Measurements from ENCODE around the gene TJP3.

TJP3 gene

DNA sequence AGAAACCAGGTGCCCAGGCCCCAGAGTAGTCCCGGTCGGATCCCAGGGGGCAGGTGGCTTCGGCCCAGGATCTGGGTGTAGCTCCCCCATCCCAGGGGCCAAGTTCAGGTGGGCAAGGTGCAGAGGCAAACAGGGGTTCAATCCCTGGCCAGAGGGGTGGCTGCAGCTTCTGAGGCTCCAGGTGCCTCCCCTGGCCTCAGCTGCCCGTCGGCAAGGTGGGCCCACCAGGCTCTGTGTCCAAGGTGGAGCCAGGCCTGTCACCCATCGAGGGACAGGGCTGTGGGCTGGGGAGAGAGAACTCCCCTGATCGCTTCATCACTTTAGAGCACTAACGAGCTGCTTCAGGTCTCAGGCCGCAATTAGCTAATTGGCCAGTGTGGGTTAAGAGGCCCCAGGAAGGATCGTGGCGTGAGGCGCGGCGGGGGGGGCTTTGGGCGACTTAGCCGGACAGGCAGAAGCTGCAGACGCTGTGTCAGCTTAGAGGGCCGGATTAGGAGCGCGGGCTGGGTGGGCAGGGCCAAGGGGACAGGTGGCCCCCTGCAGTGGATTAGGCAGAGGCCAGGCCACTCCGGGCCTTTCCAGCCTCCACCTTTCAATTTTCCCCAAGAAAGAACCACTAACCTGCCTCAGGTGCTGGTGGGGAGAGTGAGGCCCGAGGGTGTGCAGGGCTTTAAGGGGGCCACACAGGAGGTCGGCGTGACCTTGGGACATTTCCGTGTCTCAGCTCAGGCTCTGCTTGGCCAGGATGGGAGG, 66.6 kb downstream of the TJP3 start:
- DNase-seq (ENCODE audit: low read depth): no peak
- TF ChIP-seq, protein P1, sequence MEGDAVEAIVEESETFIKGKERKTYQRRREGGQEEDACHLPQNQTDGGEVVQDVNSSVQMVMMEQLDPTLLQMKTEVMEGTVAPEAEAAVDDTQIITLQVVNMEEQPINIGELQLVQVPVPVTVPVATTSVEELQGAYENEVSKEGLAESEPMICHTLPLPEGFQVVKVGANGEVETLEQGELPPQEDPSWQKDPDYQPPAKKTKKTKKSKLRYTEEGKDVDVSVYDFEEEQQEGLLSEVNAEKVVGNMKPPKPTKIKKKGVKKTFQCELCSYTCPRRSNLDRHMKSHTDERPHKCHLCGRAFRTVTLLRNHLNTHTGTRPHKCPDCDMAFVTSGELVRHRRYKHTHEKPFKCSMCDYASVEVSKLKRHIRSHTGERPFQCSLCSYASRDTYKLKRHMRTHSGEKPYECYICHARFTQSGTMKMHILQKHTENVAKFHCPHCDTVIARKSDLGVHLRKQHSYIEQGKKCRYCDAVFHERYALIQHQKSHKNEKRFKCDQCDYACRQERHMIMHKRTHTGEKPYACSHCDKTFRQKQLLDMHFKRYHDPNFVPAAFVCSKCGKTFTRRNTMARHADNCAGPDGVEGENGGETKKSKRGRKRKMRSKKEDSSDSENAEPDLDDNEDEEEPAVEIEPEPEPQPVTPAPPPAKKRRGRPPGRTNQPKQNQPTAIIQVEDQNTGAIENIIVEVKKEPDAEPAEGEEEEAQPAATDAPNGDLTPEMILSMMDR (conservative IDR thresholded peaks at IDR 0.05; ENCODE audit: control insufficient read depth, insufficient read depth, low read depth, low read length): no peak
- H3K4me3 ChIP-seq (ENCODE audit: control insufficient read depth, low read depth, low read length): no peak overlapping the region

DNA sequence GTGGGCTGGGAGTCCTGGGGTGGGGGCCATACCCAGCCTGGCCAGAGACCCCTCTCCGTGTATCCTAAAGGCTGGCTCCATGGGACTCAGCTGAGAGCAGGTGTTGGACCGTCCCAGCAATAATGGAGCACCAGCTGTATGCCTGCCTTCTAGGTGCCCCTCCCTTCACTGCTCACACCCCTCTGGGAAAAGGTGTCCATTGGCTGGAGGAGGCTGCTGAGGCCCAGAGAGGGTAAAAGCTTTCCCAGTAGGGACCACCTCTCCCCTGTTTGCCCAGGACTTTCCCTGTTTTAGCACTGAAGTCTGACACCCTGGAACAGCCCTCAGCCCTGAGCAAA, 67.2 kb downstream of the TJP3 start:
- no peak for DNase-seq (ENCODE audit: low read depth)
- no peak overlapping the region for H3K4me3 ChIP-seq (ENCODE audit: control insufficient read depth, low read depth, low read length)
- TF ChIP-seq, protein P1 (conservative IDR thresholded peaks at IDR 0.05; ENCODE audit: control insufficient read depth, insufficient read depth, low read depth, low read length): no peak

DNA sequence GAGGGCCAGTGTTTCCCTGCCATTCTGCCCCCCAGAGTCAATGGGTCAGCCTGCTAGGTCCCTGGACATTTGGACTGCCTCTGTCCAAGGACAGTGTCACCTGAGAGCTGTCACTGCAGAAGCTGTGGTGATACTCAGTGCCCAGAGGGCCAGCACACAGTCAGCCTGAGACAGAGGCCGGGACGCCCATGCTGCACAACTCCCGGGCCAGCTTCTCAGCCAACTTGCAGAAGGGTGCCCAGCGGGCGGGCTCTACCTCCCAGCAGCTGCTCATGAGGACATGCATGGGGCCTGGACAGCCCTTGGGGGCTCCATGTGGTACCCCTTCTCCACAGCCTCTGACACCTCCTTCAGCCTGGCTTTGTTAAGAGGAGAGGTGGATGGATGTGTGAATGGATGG, 67.6 kb downstream of the TJP3 start:
- DNase-seq (ENCODE audit: low read depth): no peak
- no peak overlapping the region for H3K4me3 ChIP-seq (ENCODE audit: control insufficient read depth, low read depth, low read length)
- TF ChIP-seq, protein P1 (conservative IDR thresholded peaks at IDR 0.05; ENCODE audit: control insufficient read depth, insufficient read depth, low read depth, low read length): no peak

DNA sequence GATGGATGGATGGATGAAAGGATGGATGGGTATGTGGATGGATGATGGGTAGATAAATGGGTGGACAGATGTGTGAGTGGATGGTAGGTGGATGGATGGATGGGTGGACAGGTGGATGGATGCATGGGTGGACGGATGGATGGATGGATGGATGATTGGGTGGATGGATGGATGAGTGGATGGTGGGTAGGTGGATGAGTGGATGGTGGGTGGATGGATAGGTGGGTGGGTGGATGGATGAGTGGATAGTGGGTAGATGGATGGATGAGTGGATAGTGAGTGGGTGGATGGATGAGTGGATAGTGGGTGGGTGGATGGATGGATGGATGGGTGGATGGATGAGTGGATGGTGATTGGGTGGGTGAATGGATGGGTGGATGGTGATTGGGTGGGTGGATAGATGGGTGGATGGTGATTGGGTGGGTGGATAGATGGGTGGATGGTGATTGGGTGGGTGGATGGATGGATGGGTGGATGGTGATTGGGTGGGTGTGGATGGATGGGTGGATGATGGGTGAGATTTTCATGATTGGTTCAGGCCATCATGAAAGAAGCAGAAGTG, 68.4 kb downstream of the TJP3 start:
- TF ChIP-seq, protein P1 (conservative IDR thresholded peaks at IDR 0.05; ENCODE audit: control insufficient read depth, insufficient read depth, low read depth, low read length): no peak
- DNase-seq (ENCODE audit: low read depth): no peak
- H3K4me3 ChIP-seq (ENCODE audit: control insufficient read depth, low read depth, low read length): no peak overlapping the region

DNA sequence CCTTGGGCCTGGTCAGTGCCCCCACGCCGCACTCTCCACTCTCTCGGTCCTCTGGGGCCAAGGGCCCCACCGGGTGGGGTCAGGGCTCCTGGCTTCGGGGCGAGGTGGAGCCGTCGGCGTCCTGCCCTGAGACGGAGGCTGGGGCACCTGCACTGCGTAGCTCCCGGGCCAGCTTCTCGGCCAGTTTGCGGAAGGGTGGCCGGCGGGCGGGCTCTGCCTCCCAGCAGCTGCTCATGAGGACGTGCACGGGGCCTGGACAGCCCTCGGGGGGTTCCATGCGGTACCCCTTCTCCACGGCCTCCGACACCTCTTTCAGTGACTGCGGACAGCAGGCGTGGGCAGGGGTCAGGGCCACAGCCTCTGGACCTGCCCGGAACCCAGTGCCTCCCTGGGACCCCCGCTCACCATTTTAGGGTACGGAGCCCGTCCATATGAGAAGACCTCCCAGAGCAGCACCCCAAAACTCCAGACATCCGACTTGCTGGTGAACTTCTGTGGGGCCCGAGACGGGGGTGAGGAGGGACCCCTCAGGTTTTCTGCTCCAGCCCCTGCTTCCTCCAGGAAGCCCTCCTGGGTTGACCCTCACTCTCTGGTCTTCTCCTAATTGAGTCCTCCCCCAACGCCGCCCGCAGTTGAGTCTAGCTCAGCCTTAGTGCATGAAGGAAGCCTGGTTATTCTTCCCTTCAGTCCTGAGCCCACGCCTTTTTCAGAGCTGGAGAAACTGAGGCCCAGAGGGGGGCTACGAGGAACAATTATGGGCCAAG, 70.1 kb downstream of the TJP3 start:
- TF ChIP-seq, protein P1 (conservative IDR thresholded peaks at IDR 0.05; ENCODE audit: control insufficient read depth, insufficient read depth, low read depth, low read length): no peak
- DNase-seq (ENCODE audit: low read depth): no peak
- no peak overlapping the region for H3K4me3 ChIP-seq (ENCODE audit: control insufficient read depth, low read depth, low read length)

DNA sequence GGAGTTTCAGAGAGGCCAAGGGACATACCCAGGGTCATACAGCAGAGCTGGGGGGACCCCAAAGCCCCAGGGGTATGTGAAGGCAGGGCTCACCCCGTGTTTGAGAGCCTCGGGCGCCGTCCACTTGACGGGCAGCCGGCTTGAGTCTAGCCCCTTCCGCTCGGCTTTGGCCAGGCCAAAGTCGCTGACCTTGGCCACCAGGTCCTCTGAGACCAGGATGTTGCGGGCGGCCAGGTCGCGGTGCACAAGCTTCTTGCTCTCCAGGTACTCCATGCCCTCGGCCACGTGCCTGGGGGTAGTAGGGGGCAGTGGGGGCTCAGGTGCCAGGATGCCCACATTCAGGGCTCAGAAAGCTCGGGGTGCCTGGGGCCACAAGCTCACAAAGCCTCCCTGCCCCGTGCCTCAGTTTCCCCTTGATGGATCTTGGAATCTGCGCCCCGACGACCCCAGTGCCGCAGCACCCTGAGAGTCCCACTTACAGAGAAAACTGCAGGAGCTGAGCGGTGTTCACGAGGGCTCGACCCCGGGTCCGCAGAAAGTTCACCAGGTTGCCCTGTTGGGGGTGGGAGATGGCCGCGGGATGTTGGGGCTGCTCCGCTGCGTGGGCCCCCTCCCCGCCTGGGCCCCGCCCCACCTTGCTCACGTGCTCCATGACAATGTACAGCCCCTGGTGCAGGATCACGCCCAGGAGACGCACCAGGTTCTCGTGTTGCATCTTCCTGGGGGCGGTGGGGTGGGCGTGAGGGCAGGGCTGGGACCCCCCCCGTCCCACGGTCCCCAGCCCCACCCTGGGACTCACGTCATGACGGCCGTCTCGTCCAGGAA, 70.9 kb downstream of the TJP3 start:
- TF ChIP-seq, protein P1 (conservative IDR thresholded peaks at IDR 0.05; ENCODE audit: control insufficient read depth, insufficient read depth, low read depth, low read length): no peak
- H3K4me3 ChIP-seq (ENCODE audit: control insufficient read depth, low read depth, low read length): no peak overlapping the region
- DNase-seq (ENCODE audit: low read depth): no peak
